ENCODE data around the gene ZNF804B.

ZNF804B gene

GRCh38 chr7:88835147-88835728 is 75.7 kb downstream of the ZNF804B start:
- DNase-seq (ENCODE audit: extremely low read depth in 1 of 2, low read depth in 1 of 2): no peak

GRCh38 chr7:88842201-88842600 is 82.7 kb downstream of the ZNF804B start:
- DNase-seq (ENCODE audit: extremely low read depth in 1 of 2, low read depth in 1 of 2): no peak

- no peak for DNase-seq (ENCODE audit: extremely low read depth in 1 of 2, low read depth in 1 of 2)
These were observed 85.6 kb downstream of the ZNF804B start for GRCh38 chr7:88845091-88845490.

- no peak for DNase-seq (ENCODE audit: extremely low read depth in 1 of 2, low read depth in 1 of 2)
These were observed 91.7 kb downstream of the ZNF804B start for GRCh38 chr7:88851220-88851619.

- DNase-seq (ENCODE audit: extremely low read depth in 1 of 2, low read depth in 1 of 2): no peak
These were observed 99.8 kb downstream of the ZNF804B start for GRCh38 chr7:88859288-88859687.

- DNase-seq (ENCODE audit: extremely low read depth in 1 of 2, low read depth in 1 of 2): no peak
These were observed 106.9 kb downstream of the ZNF804B start for GRCh38 chr7:88866265-88866863.

- no peak for DNase-seq (ENCODE audit: extremely low read depth in 1 of 2, low read depth in 1 of 2)
These were observed 107.7 kb downstream of the ZNF804B start for GRCh38 chr7:88867158-88867557.

- DNase-seq (ENCODE audit: extremely low read depth in 1 of 2, low read depth in 1 of 2): no peak
These were observed 109.0 kb downstream of the ZNF804B start for GRCh38 chr7:88868456-88868855.

- DNase-seq (ENCODE audit: extremely low read depth in 1 of 2, low read depth in 1 of 2): no peak
These were observed 121.6 kb downstream of the ZNF804B start for GRCh38 chr7:88881136-88881535.

GRCh38 chr7:88885131-88885530 is 125.6 kb downstream of the ZNF804B start:
- no peak for DNase-seq (ENCODE audit: extremely low read depth in 1 of 2, low read depth in 1 of 2)

- DNase-seq (ENCODE audit: extremely low read depth in 1 of 2, low read depth in 1 of 2): no peak
These were observed 129.2 kb downstream of the ZNF804B start for GRCh38 chr7:88888684-88889083.

- no peak for DNase-seq (ENCODE audit: extremely low read depth in 1 of 2, low read depth in 1 of 2)
These were observed 151.0 kb downstream of the ZNF804B start for GRCh38 chr7:88910516-88910915.

GRCh38 chr7:88912852-88913251 is 153.4 kb downstream of the ZNF804B start:
- DNase-seq (ENCODE audit: extremely low read depth in 1 of 2, low read depth in 1 of 2): no peak

GRCh38 chr7:88915615-88916014 is 156.1 kb downstream of the ZNF804B start:
- DNase-seq (ENCODE audit: extremely low read depth in 1 of 2, low read depth in 1 of 2): no peak

GRCh38 chr7:88919478-88920131 is 160.1 kb downstream of the ZNF804B start:
- no peak for DNase-seq (ENCODE audit: extremely low read depth in 1 of 2, low read depth in 1 of 2)

- no peak for DNase-seq (ENCODE audit: extremely low read depth in 1 of 2, low read depth in 1 of 2)
These were observed 163.4 kb downstream of the ZNF804B start for GRCh38 chr7:88922944-88923343.

GRCh38 chr7:88928276-88928675 is 168.8 kb downstream of the ZNF804B start:
- DNase-seq (ENCODE audit: extremely low read depth in 1 of 2, low read depth in 1 of 2): no peak

- no peak for DNase-seq (ENCODE audit: extremely low read depth in 1 of 2, low read depth in 1 of 2)
These were observed 170.2 kb downstream of the ZNF804B start for GRCh38 chr7:88929719-88930118.

GRCh38 chr7:88933285-88933684 is 173.8 kb downstream of the ZNF804B start:
- DNase-seq (ENCODE audit: extremely low read depth in 1 of 2, low read depth in 1 of 2): no peak

GRCh38 chr7:88942815-88943501 is 183.5 kb downstream of the ZNF804B start:
- no peak for DNase-seq (ENCODE audit: extremely low read depth in 1 of 2, low read depth in 1 of 2)

- no peak for DNase-seq (ENCODE audit: extremely low read depth in 1 of 2, low read depth in 1 of 2)
These were observed 192.3 kb downstream of the ZNF804B start for GRCh38 chr7:88951826-88952225.

- no peak for DNase-seq (ENCODE audit: extremely low read depth in 1 of 2, low read depth in 1 of 2)
These were observed 204.9 kb downstream of the ZNF804B start for GRCh38 chr7:88964418-88964817.

All from activated CD8-positive, alpha-beta memory T cell treated with anti-CD3 and anti-CD28 coated beads for 1 hour (primary cell).